GM12873 (cell line): ENCODE data around the gene FAM222B.
A peak's percentile ranks its signal among the peaks of the same experiment; 100 is the strongest.

Experiments
- TF ChIP-seq, protein P1 (sequence below): IDR thresholded peaks from 2 replicates; pipeline ENCODE4 v1.5.1; 2012; ENCODE audit warnings: low read depth, mild to moderate bottlenecking, moderate library complexity, low read length, control low read depth; ENCODE audit not compliant: insufficient read depth; ENCODE audit errors: missing control alignments

Gene FAM222B

GRCh38 chr17:28777178-28777577, 65.4 kb downstream of the FAM222B start:
- TF ChIP-seq, protein P1, sequence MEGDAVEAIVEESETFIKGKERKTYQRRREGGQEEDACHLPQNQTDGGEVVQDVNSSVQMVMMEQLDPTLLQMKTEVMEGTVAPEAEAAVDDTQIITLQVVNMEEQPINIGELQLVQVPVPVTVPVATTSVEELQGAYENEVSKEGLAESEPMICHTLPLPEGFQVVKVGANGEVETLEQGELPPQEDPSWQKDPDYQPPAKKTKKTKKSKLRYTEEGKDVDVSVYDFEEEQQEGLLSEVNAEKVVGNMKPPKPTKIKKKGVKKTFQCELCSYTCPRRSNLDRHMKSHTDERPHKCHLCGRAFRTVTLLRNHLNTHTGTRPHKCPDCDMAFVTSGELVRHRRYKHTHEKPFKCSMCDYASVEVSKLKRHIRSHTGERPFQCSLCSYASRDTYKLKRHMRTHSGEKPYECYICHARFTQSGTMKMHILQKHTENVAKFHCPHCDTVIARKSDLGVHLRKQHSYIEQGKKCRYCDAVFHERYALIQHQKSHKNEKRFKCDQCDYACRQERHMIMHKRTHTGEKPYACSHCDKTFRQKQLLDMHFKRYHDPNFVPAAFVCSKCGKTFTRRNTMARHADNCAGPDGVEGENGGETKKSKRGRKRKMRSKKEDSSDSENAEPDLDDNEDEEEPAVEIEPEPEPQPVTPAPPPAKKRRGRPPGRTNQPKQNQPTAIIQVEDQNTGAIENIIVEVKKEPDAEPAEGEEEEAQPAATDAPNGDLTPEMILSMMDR: no peak

GRCh38 chr17:28774206-28774605, 68.4 kb downstream of the FAM222B start:
- TF ChIP-seq, protein P1: no peak

DNA sequence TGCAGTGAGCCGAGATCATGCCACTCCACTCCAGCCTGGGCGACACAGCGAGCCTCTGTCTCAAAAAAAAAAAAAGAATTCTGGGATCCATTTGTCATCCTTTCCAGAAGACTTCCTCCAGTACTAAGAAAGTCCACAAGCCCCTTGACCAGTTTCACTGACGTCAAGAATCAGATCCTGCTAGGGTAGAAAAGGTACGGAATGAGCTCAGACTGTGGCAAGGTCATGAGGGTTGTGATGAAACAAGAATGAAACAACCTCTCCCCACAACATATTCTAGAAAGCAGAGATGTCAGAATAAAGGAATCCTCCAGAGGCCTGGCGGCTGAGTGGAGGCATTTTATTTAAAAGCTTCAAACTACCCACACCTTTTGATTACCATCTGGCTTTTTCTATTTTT, 68.9 kb downstream of the FAM222B start:
- TF ChIP-seq, protein P1: no peak

DNA sequence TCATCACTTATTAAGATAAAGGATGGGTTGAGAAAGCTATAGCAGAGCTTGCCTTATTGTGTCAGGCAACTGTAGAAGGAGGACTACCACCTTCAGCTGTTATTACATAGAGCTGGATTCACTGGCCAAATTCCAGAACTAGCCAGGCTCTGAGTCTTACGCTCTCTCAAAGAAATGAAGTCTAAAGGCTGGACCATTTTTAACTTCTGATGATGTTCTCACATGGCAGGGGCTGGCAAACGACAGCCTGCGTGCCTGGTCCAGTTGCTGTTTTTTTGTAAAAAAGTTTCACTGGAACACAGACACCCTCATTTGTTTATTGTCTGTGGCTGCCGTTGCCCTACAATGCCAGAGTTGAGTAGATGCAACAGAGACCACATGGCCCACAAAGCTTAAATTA, 77.6 kb downstream of the FAM222B start:
- TF ChIP-seq, protein P1: no peak

DNA sequence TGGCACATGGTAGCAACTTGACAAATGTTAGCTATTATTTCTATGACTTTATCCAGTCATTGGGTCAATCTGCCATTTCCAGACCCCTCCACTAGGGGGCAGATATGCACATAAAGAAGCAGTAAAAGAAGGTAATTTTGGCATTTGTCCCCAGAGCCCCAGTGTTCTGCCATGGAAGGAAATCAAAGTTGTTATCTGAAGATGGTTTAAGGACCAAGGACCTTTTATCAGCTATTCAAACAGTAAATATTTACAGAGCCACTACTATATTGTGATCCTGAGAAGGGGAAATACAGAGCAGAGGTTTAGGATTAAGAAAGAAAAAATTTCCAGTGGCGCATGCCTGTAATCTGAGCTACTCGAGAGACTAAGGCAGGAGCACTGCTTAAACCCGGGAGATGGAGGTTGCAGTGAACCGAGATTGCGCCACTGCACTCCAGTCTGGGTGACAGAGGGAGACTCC, 78.8 kb downstream of the FAM222B start:
- TF ChIP-seq, protein P1: peak; percentile 80

DNA sequence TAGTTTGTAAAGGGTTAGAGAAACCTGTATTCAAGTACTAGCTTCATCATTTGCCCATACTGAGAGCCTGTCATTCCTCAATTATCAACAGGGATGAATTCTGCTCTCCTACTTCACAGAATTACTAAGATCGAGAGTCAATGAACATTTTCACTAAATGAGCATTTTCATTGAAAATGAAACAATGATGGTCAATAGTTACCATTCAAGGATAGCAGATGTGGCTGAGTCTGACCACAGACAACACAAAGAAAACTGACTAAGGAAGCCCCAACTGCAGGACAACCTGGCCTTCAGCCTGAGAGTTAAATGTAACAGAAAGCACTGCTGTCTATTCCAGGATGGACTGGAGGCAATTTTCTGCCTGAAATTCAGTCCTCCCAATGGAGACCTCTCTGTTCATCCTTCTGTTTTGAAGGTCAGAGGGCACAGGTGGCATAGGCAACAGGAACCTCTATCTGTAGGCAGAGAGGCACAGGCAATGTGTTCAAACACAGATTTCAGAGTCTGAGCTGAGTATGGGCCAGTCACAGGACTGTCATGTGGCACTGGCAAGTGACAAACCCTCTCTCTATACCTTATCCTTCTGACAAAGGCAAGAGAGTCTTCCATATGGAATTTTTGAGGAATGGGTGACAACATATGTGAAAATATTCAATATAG, 79.3 kb downstream of the FAM222B start:
- TF ChIP-seq, protein P1: no peak

GRCh38 chr17:28760601-28761562, 81.7 kb downstream of the FAM222B start:
- TF ChIP-seq, protein P1: no peak
